ENCODE measurements around the gene PRUNE1. TPM values are rescaled to one million over a fixed set of nuclear protein-coding genes. Genes with fewer than 3 reads are reported as not detected.

The PRUNE1 gene
- total and polyA plus RNA-seq, 2 experiments from 2014 or later, result 21.6 to 26.5 TPM

DNA sequence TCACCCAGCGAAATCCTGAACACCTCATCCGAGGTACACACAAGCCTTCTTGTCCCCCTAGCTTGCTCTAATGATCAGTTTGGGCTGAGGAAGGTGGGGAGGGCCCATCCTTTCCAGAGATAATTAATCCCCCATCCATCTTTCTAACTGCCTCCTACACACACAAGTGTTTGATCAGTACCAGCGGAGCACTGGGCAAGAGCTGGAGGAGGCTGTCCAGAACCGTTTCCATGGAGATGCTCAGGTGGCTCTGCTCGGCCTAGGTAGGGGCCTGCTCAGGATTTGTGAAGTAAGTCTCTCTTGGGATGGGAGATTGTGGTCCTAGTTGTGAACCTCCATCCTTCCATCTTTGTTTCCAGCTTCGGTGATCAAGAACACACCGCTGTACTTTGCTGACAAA lies 20.3 kb upstream of the PRUNE1 start:
- Histone ChIP-seq H3K36me3 (replicated peaks; ENCODE audit: insufficient read depth, low read depth) (no peaks in the 10 kb centered on the region), H3K27me3 (no peaks in the 10 kb centered on the region), H3K4me1 (ENCODE audit: insufficient read depth) (peaks cover 3% of the 10 kb centered on the region), H3K9me2 (replicated peaks; ENCODE audit: insufficient read depth) (no peaks in the 10 kb centered on the region), H4K20me1 (ENCODE audit: insufficient read depth, poor library complexity, severe bottlenecking) (no peaks in the 10 kb centered on the region), H3K79me2 (no peaks in the 10 kb centered on the region), H3K27ac (no peak overlapping the region), H3K9me3 (ENCODE audit: low read depth) (no peaks in the 10 kb centered on the region), H2AFZ (no peak overlapping the region), H3K4me2 (no peak overlapping the region), H3K4me3 (no peak overlapping the region)
- WGBS (ENCODE audit: low lambda C conversion rate, missing lambda C conversion rate), result 90% methylated on average over 7 of the region's 7 CpGs
- TF ChIP-seq, protein P1, sequence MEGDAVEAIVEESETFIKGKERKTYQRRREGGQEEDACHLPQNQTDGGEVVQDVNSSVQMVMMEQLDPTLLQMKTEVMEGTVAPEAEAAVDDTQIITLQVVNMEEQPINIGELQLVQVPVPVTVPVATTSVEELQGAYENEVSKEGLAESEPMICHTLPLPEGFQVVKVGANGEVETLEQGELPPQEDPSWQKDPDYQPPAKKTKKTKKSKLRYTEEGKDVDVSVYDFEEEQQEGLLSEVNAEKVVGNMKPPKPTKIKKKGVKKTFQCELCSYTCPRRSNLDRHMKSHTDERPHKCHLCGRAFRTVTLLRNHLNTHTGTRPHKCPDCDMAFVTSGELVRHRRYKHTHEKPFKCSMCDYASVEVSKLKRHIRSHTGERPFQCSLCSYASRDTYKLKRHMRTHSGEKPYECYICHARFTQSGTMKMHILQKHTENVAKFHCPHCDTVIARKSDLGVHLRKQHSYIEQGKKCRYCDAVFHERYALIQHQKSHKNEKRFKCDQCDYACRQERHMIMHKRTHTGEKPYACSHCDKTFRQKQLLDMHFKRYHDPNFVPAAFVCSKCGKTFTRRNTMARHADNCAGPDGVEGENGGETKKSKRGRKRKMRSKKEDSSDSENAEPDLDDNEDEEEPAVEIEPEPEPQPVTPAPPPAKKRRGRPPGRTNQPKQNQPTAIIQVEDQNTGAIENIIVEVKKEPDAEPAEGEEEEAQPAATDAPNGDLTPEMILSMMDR (IDR thresholded peaks at IDR 0.05; ENCODE audit: poor library complexity), result no peak
- TF ChIP-seq EZH2 (IDR thresholded peaks at IDR 0.05; ENCODE audit: borderline replicate concordance) (no peak), EZH2phosphoT487 (IDR thresholded peaks at IDR 0.05; ENCODE audit: low read depth, severe bottlenecking, unreplicated experiment) (no peak)
- DNase-seq (ENCODE audit: low spot score), result no peak

DNA sequence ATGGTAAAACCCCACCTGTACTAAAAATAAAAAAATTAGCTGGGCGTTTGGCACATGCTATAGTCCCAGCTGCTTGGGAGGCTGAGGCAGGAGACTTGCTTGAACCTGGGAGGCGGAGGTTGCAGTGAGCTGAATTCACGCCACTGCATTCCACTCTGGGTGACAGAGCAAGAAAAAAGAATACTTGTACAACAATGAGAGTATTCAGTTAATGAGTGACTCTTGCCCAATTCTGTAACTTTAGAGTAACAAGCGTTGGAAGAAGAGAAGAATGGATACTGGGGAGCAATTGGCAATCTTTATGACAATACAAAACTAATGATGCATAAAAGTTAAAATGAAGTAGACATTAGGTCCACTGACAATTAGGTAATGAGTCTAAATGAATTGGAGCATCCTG lies 15.6 kb upstream of the PRUNE1 start:
- no peak for DNase-seq (ENCODE audit: low spot score)
- H3K4me1 ChIP-seq (ENCODE audit: insufficient read depth), result no peaks in the 10 kb centered on the region
- no peak overlapping the region for H2AFZ ChIP-seq
- no peaks in the 10 kb centered on the region for H3K79me2 ChIP-seq
- WGBS (ENCODE audit: low lambda C conversion rate, missing lambda C conversion rate), result 76% methylated on average over 4 of the region's 4 CpGs
- no peaks in the 10 kb centered on the region for H4K20me1 ChIP-seq (ENCODE audit: insufficient read depth, poor library complexity, severe bottlenecking)
- H3K4me3 ChIP-seq, result no peak overlapping the region
- H3K9me2 ChIP-seq (replicated peaks; ENCODE audit: insufficient read depth), result no peaks in the 10 kb centered on the region
- H3K4me2 ChIP-seq, result no peak overlapping the region
- H3K9me3 ChIP-seq (ENCODE audit: low read depth), result no peaks in the 10 kb centered on the region
- no peaks in the 10 kb centered on the region for H3K27me3 ChIP-seq
- TF ChIP-seq, protein P1 (IDR thresholded peaks at IDR 0.05; ENCODE audit: poor library complexity), result no peak
- TF ChIP-seq EZH2 (IDR thresholded peaks at IDR 0.05; ENCODE audit: borderline replicate concordance) (no peak), EZH2phosphoT487 (IDR thresholded peaks at IDR 0.05; ENCODE audit: low read depth, severe bottlenecking, unreplicated experiment) (no peak)
- no peak overlapping the region for H3K27ac ChIP-seq
- no peaks in the 10 kb centered on the region for H3K36me3 ChIP-seq (replicated peaks; ENCODE audit: insufficient read depth, low read depth)

DNA sequence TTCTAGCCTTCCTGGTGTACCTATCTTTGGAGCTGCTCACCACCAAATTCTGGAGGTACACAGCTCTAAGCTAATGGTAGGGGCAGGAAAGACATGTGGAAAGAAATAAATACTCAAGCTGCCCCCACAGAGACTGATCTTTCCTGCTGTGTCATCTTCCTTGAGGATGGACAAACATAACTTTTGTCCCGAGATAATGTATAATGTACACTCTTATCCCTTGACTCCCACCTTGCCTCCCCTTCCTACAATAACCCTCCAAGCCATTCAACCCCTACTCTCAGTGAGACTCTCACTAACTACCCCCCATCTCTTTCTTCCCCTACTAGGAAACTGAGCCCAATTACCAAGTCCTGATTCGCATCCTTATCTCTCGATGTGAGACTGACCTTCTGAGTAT lies 14.0 kb upstream of the PRUNE1 start:
- Histone ChIP-seq H2AFZ (no peak overlapping the region), H3K79me2 (no peaks in the 10 kb centered on the region), H3K36me3 (replicated peaks; ENCODE audit: insufficient read depth, low read depth) (no peaks in the 10 kb centered on the region), H3K4me2 (no peak overlapping the region), H3K27me3 (no peaks in the 10 kb centered on the region), H3K4me1 (ENCODE audit: insufficient read depth) (no peaks in the 10 kb centered on the region), H3K9me3 (ENCODE audit: low read depth) (no peaks in the 10 kb centered on the region), H4K20me1 (ENCODE audit: insufficient read depth, poor library complexity, severe bottlenecking) (no peaks in the 10 kb centered on the region), H3K9me2 (replicated peaks; ENCODE audit: insufficient read depth) (no peaks in the 10 kb centered on the region), H3K27ac (no peak overlapping the region), H3K4me3 (no peak overlapping the region)
- TF ChIP-seq EZH2phosphoT487 (IDR thresholded peaks at IDR 0.05; ENCODE audit: low read depth, severe bottlenecking, unreplicated experiment), result no peak
- TF ChIP-seq, protein P1 (IDR thresholded peaks at IDR 0.05; ENCODE audit: poor library complexity), result no peak
- TF ChIP-seq EZH2 (IDR thresholded peaks at IDR 0.05; ENCODE audit: borderline replicate concordance), result no peak
- DNase-seq (ENCODE audit: low spot score), result no peak
- 90% methylated on average over 3 of the region's 3 CpGs for WGBS (ENCODE audit: low lambda C conversion rate, missing lambda C conversion rate)

DNA sequence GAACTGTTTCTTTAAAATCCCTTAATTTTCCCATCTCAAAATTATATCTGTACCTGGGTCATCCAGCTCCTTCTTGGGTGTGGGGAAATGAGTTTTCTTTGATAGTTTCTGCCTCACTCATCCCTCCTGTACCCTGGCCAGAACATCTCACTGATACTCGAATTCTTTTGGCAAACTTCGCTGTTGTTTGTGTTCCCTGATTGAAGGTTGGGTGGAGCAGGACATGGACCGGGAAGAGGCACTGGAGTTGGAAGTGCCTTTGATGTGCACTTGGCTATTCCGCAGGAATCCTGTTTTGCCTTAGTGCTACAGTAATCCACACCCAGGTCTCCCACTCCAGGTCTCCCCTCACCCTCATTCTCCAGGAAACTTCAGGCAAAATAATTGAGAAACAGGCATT lies 12.8 kb upstream of the PRUNE1 start:
- H3K9me3 ChIP-seq (ENCODE audit: low read depth), result no peaks in the 10 kb centered on the region
- TF ChIP-seq EZH2 (IDR thresholded peaks at IDR 0.05; ENCODE audit: borderline replicate concordance) (no peak), EZH2phosphoT487 (IDR thresholded peaks at IDR 0.05; ENCODE audit: low read depth, severe bottlenecking, unreplicated experiment) (no peak)
- TF ChIP-seq, protein P1 (IDR thresholded peaks at IDR 0.05; ENCODE audit: poor library complexity), result no peak
- no peaks in the 10 kb centered on the region for H3K4me1 ChIP-seq (ENCODE audit: insufficient read depth)
- no peak overlapping the region for H3K27ac ChIP-seq
- DNase-seq (ENCODE audit: low spot score), result no peak
- no peaks in the 10 kb centered on the region for H3K79me2 ChIP-seq
- 74% methylated on average over 4 of the region's 4 CpGs for WGBS (ENCODE audit: low lambda C conversion rate, missing lambda C conversion rate)
- no peaks in the 10 kb centered on the region for H3K9me2 ChIP-seq (replicated peaks; ENCODE audit: insufficient read depth)
- no peaks in the 10 kb centered on the region for H4K20me1 ChIP-seq (ENCODE audit: insufficient read depth, poor library complexity, severe bottlenecking)
- H2AFZ ChIP-seq, result no peak overlapping the region
- H3K4me3 ChIP-seq, result no peak overlapping the region
- no peak overlapping the region for H3K4me2 ChIP-seq
- H3K36me3 ChIP-seq (replicated peaks; ENCODE audit: insufficient read depth, low read depth), result no peaks in the 10 kb centered on the region
- no peaks in the 10 kb centered on the region for H3K27me3 ChIP-seq
